ENCODE measurements around the gene NBPF9. TPM values are rescaled to one million over a fixed set of nuclear protein-coding genes. Genes with fewer than 3 reads are reported as not detected.

The NBPF9 gene
- 7.4 and 7.9 TPM in 2 replicates for total RNA-seq

GRCh38 chr1:149103109-149104081 is at the start of gene NBPF9:
TSS of gene NBPF9 (minus strand) at chr1:149103551. CDS start at chr1:149082139, 21,412 bp downstream.

